ENCODE data around the gene SLC15A4. TPM values are rescaled to one million over a fixed set of nuclear protein-coding genes. Genes with fewer than 3 reads are reported as not detected.

SLC15A4 gene
- total and polyA plus RNA-seq, 2 of the 13 experiments (the other 11 are each of a cell fraction or from before 2014, with no cell fraction given): 17.3 to 22.7 TPM

DNA sequence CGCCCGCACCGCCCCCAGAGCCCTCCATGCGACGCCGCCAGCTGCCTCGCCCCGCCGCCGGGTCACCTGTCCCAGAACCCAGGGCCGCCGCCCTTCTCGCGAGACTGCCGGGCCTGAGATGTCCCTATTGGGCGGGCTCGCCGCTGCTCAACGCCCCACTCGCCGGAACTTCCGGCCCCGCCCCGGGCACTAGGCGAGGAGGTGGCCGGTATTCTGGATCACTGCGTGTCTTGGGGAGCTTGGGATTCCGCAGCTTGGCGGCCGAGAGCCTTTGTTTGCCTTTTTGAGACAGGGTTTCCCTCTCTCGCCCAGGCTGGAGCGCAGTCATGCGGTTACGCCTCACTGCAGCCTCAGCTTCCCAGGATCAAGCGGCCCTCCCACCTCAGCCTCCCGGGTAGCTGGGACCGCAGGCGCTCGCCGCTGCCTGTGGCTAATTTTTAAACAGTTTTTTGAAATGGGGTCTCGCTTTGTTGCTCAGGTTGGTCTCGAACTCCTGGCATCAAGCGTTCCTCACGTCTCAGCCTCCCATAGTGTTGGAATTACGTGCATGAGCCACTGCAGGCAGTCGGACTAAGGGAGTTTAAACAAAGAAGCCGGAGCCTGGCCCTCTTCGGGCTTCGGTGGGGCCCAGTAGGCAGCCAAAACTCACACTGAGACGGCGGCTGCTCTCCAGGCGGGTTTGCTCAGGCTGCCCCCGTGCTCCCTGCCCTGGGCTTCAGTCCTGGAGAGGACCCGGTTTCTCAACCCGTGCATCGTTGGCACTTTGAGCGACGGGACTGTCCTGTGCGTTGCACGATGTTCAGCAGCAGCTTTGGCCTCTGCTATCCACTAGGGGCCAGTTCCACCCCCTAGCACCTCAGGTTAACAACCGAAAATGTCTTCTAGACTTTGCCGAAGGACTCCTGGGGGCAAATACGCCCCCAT lies at the start of gene SLC15A4 (continued):
- no peak for TF ChIP-seq SMAD1 (CRISPR knock-in tag; IDR thresholded peaks at IDR 0.05; ENCODE audit: borderline replicate concordance, low read depth)
- TF ChIP-seq HNRNPLL (IDR thresholded peaks at IDR 0.05; ENCODE audit: low read depth, low read length, poor library complexity, severe bottlenecking): peak; percentile 91
- TF ChIP-seq ZNF780A (CRISPR knock-in tag; IDR thresholded peaks at IDR 0.05): no peak
- peak; percentile 75; the same call in 2 of the 3 replicates for TF ChIP-seq MXI1 (IDR thresholded peaks at IDR 0.05; ENCODE audit: borderline replicate concordance, low read depth, low read length)
- TF ChIP-seq DNMT1 (CRISPR knock-in tag; IDR thresholded peaks at IDR 0.05): no peak
- TF ChIP-seq, protein P1, sequence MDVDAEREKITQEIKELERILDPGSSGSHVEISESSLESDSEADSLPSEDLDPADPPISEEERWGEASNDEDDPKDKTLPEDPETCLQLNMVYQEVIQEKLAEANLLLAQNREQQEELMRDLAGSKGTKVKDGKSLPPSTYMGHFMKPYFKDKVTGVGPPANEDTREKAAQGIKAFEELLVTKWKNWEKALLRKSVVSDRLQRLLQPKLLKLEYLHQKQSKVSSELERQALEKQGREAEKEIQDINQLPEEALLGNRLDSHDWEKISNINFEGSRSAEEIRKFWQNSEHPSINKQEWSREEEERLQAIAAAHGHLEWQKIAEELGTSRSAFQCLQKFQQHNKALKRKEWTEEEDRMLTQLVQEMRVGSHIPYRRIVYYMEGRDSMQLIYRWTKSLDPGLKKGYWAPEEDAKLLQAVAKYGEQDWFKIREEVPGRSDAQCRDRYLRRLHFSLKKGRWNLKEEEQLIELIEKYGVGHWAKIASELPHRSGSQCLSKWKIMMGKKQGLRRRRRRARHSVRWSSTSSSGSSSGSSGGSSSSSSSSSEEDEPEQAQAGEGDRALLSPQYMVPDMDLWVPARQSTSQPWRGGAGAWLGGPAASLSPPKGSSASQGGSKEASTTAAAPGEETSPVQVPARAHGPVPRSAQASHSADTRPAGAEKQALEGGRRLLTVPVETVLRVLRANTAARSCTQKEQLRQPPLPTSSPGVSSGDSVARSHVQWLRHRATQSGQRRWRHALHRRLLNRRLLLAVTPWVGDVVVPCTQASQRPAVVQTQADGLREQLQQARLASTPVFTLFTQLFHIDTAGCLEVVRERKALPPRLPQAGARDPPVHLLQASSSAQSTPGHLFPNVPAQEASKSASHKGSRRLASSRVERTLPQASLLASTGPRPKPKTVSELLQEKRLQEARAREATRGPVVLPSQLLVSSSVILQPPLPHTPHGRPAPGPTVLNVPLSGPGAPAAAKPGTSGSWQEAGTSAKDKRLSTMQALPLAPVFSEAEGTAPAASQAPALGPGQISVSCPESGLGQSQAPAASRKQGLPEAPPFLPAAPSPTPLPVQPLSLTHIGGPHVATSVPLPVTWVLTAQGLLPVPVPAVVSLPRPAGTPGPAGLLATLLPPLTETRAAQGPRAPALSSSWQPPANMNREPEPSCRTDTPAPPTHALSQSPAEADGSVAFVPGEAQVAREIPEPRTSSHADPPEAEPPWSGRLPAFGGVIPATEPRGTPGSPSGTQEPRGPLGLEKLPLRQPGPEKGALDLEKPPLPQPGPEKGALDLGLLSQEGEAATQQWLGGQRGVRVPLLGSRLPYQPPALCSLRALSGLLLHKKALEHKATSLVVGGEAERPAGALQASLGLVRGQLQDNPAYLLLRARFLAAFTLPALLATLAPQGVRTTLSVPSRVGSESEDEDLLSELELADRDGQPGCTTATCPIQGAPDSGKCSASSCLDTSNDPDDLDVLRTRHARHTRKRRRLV (CRISPR knock-in tag; IDR thresholded peaks at IDR 0.05): peak; percentile 68; the same call in 1 of the 2 replicates
- TF ChIP-seq, protein P2, sequence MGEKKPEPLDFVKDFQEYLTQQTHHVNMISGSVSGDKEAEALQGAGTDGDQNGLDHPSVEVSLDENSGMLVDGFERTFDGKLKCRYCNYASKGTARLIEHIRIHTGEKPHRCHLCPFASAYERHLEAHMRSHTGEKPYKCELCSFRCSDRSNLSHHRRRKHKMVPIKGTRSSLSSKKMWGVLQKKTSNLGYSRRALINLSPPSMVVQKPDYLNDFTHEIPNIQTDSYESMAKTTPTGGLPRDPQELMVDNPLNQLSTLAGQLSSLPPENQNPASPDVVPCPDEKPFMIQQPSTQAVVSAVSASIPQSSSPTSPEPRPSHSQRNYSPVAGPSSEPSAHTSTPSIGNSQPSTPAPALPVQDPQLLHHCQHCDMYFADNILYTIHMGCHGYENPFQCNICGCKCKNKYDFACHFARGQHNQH (CRISPR knock-in tag; IDR thresholded peaks at IDR 0.05): peak; percentile 51; the same call in 1 of the 2 replicates
- TF ChIP-seq, protein P3, sequence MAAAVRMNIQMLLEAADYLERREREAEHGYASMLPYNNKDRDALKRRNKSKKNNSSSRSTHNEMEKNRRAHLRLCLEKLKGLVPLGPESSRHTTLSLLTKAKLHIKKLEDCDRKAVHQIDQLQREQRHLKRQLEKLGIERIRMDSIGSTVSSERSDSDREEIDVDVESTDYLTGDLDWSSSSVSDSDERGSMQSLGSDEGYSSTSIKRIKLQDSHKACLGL (CRISPR knock-in tag; IDR thresholded peaks at IDR 0.05): peak; percentile 66
- TF ChIP-seq MIXL1 (CRISPR knock-in tag; IDR thresholded peaks at IDR 0.05): no peak
- TF ChIP-seq, protein P4, sequence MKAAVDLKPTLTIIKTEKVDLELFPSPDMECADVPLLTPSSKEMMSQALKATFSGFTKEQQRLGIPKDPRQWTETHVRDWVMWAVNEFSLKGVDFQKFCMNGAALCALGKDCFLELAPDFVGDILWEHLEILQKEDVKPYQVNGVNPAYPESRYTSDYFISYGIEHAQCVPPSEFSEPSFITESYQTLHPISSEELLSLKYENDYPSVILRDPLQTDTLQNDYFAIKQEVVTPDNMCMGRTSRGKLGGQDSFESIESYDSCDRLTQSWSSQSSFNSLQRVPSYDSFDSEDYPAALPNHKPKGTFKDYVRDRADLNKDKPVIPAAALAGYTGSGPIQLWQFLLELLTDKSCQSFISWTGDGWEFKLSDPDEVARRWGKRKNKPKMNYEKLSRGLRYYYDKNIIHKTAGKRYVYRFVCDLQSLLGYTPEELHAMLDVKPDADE (CRISPR knock-in tag; IDR thresholded peaks at IDR 0.05): no peak
- peak; percentile 68; the same call in 1 of the 2 replicates for TF ChIP-seq ZNF564 (CRISPR knock-in tag; IDR thresholded peaks at IDR 0.05)
- peak; percentile 88 for TF ChIP-seq DR1 (CRISPR knock-in tag; IDR thresholded peaks at IDR 0.05)
- TF ChIP-seq HIVEP1 (CRISPR knock-in tag; IDR thresholded peaks at IDR 0.05): peak; percentile 72
- TF ChIP-seq PHF5A (CRISPR knock-in tag; IDR thresholded peaks at IDR 0.05; ENCODE audit: low read depth, unreplicated experiment): peak; percentile 28
- TF ChIP-seq RARG (CRISPR knock-in tag; IDR thresholded peaks at IDR 0.05; ENCODE audit: low read depth): no peak
- TF ChIP-seq, protein P5, sequence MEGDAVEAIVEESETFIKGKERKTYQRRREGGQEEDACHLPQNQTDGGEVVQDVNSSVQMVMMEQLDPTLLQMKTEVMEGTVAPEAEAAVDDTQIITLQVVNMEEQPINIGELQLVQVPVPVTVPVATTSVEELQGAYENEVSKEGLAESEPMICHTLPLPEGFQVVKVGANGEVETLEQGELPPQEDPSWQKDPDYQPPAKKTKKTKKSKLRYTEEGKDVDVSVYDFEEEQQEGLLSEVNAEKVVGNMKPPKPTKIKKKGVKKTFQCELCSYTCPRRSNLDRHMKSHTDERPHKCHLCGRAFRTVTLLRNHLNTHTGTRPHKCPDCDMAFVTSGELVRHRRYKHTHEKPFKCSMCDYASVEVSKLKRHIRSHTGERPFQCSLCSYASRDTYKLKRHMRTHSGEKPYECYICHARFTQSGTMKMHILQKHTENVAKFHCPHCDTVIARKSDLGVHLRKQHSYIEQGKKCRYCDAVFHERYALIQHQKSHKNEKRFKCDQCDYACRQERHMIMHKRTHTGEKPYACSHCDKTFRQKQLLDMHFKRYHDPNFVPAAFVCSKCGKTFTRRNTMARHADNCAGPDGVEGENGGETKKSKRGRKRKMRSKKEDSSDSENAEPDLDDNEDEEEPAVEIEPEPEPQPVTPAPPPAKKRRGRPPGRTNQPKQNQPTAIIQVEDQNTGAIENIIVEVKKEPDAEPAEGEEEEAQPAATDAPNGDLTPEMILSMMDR (CRISPR knock-in tag; IDR thresholded peaks at IDR 0.05): peak; percentile 33; the same call in 1 of the 2 replicates
- peak; percentile 63; the same call in 1 of the 2 replicates for TF ChIP-seq MED1 (CRISPR knock-in tag; IDR thresholded peaks at IDR 0.05)
